Choroid plexus epithelial cell (primary cell): ENCODE measurements around the gene C1QC.

Source experiments
- DNase-seq: peaks from one replicate; pipeline ENCODE4 v3.0.0-alpha.2; 2010; ENCODE audit warnings: low read depth
- H3K4me3 ChIP-seq: 2 replicates; pipeline ENCODE4 v1.5.1; 2011; ENCODE audit warnings: low read depth, mild to moderate bottlenecking, control low read depth, low read length, moderate library complexity
- CTCF ChIP-seq: conservative IDR thresholded peaks from 2 replicates; pipeline ENCODE4 v1.5.1; 2011; ENCODE audit warnings: low read depth, mild to moderate bottlenecking, control low read depth, inconsistent platforms, low read length, moderate library complexity

The C1QC gene

GRCh38 chr1:22616571-22616970 lies 26.9 kb upstream of the C1QC start:
- DNase-seq = no peak
- H3K4me3 ChIP-seq = no peak overlapping the region
- TF ChIP-seq CTCF = no peak

- TF ChIP-seq CTCF = no peak
- no peak overlapping the region for H3K4me3 ChIP-seq
- DNase-seq = no peak
Observed at GRCh38 chr1:22618056-22618455, 25.4 kb upstream of the C1QC start.

- H3K4me3 ChIP-seq = no peak overlapping the region
- DNase-seq = no peak
- no peak for TF ChIP-seq CTCF
Observed at GRCh38 chr1:22619252-22619651, 24.2 kb upstream of the C1QC start.

GRCh38 chr1:22619798-22620197 lies 23.6 kb upstream of the C1QC start:
- H3K4me3 ChIP-seq = no peak overlapping the region
- TF ChIP-seq CTCF = no peak
- no peak for DNase-seq

- no peak for TF ChIP-seq CTCF
- H3K4me3 ChIP-seq = no peak overlapping the region
- DNase-seq = no peak
Observed at GRCh38 chr1:22621761-22622160, 21.7 kb upstream of the C1QC start.

- no peak overlapping the region for H3K4me3 ChIP-seq
- no peak for TF ChIP-seq CTCF
- DNase-seq = peak; percentile 23
Observed at GRCh38 chr1:22625262-22625925, 18.0 kb upstream of the C1QC start.
